ENCODE measurements around the gene KLRC4.
"Not testable (repeated sequence)": the region's sequence is repeated elsewhere in the genome, so short reads cannot be mapped to it uniquely, and the experiment has no call there.

Gene KLRC4

DNA sequence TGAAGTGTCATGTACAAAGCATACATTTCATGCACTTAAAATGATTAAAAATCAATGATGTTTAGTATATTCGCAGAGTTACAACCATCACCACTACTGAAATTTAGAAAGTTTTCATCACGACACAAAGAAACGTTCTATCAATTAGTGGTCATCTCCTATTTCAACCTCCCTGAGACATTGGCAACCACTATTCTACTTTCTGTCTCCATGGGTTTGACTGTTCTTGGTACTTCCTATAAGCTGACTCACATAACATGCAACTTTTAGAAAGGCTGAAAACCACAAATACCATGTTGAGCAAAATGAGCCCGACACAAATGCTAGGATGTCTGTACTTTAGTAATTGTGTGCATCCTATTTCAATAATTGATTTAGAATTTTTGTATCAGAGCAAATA is 21.1 kb upstream of the KLRC4 start:
- H3K4me1 ChIP-seq (ENCODE audit: control insufficient read depth, insufficient read depth, low read length); H3K9ac ChIP-seq (ENCODE audit: low read length); H3K27me3 ChIP-seq (replicated peaks; ENCODE audit: control insufficient read depth, insufficient read depth, low read length); DNase-seq (ENCODE audit: low read depth); H3K36me3 ChIP-seq (ENCODE audit: control insufficient read depth, insufficient read depth, low read length, severe bottlenecking); H3K9me3 ChIP-seq (ENCODE audit: control insufficient read depth, low read length); H3K4me3 ChIP-seq (ENCODE audit: low read length): not testable (repeated sequence)

- H3K4me3 ChIP-seq (ENCODE audit: low read length); H3K9me3 ChIP-seq (ENCODE audit: control insufficient read depth, low read length); H3K27me3 ChIP-seq (replicated peaks; ENCODE audit: control insufficient read depth, insufficient read depth, low read length); H3K9ac ChIP-seq (ENCODE audit: low read length); DNase-seq (ENCODE audit: low read depth); H3K4me1 ChIP-seq (ENCODE audit: control insufficient read depth, insufficient read depth, low read length); H3K36me3 ChIP-seq (ENCODE audit: control insufficient read depth, insufficient read depth, low read length, severe bottlenecking): not testable (repeated sequence)
Measured at GRCh38 chr12:10425938-10426337, 16.4 kb upstream of the KLRC4 start.

GRCh38 chr12:10424260-10424899 is 14.8 kb upstream of the KLRC4 start:
- DNase-seq (ENCODE audit: low read depth), result peak; percentile 15
- not testable (repeated sequence) for H3K9ac ChIP-seq (ENCODE audit: low read length); H3K9me3 ChIP-seq (ENCODE audit: control insufficient read depth, low read length); H3K36me3 ChIP-seq (ENCODE audit: control insufficient read depth, insufficient read depth, low read length, severe bottlenecking); H3K4me1 ChIP-seq (ENCODE audit: control insufficient read depth, insufficient read depth, low read length); H3K4me3 ChIP-seq (ENCODE audit: low read length); H3K27me3 ChIP-seq (replicated peaks; ENCODE audit: control insufficient read depth, insufficient read depth, low read length)

DNA sequence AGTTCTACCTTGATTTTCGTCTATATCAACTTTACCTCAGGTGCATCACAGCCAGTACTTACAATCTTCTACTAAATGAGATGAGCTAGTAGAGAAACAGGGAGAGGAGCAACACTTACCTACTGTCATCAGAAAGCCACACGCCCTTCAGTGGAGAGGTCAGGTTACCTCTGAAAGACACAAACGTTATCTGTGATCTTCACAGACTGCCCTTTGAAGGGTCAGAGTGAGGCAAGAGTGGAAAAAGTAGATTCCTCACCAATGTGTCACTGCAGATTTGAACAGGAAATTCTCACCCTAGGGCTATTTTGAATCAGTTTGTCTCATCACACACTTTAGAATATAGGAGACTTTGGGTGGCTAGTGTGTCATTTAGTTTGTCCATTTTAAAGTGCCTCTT is 12.6 kb upstream of the KLRC4 start:
- not testable (repeated sequence) for H3K4me3 ChIP-seq (ENCODE audit: low read length); H3K27me3 ChIP-seq (replicated peaks; ENCODE audit: control insufficient read depth, insufficient read depth, low read length); DNase-seq (ENCODE audit: low read depth); H3K9me3 ChIP-seq (ENCODE audit: control insufficient read depth, low read length); H3K9ac ChIP-seq (ENCODE audit: low read length); H3K4me1 ChIP-seq (ENCODE audit: control insufficient read depth, insufficient read depth, low read length); H3K36me3 ChIP-seq (ENCODE audit: control insufficient read depth, insufficient read depth, low read length, severe bottlenecking)

GRCh38 chr12:10420334-10420733 is 10.8 kb upstream of the KLRC4 start, which contains the start of gene KLRC3:
Gene KLRC3, minus strand, starts transcription at chr12:10420595. Its CDS starts 45 bp downstream, at chr12:10420550.
- not testable (repeated sequence) for H3K9ac ChIP-seq (ENCODE audit: low read length); DNase-seq (ENCODE audit: low read depth); H3K9me3 ChIP-seq (ENCODE audit: control insufficient read depth, low read length); H3K36me3 ChIP-seq (ENCODE audit: control insufficient read depth, insufficient read depth, low read length, severe bottlenecking); H3K27me3 ChIP-seq (replicated peaks; ENCODE audit: control insufficient read depth, insufficient read depth, low read length); H3K4me3 ChIP-seq (ENCODE audit: low read length); H3K4me1 ChIP-seq (ENCODE audit: control insufficient read depth, insufficient read depth, low read length)

DNA sequence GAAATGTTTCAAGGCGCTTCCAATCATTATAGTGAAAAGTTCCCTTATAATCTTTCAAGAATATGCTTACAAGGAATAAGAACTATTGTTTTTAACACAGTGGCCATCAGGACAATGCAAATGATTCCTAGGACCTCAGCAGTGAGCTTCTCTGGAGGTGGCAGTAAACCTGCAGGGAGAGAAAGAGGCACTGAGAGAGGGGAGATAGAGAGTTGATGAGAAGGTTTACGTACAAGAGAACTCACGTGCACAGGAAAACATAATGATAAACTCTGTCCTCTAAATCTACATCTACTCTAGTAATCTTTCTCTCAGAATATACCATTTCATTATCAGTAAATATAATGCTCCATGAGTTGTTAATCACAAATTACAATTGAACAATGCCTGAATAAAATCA is 715 bp downstream of the KLRC4 start:
- H3K9me3 ChIP-seq (ENCODE audit: control insufficient read depth, low read length), result peaks cover 10% of the 10 kb centered on the region
- no peak overlapping the region for H3K9ac ChIP-seq (ENCODE audit: low read length)
- no peak for DNase-seq (ENCODE audit: low read depth)
- H3K4me3 ChIP-seq (ENCODE audit: low read length), result no peak overlapping the region
- H3K36me3 ChIP-seq (ENCODE audit: control insufficient read depth, insufficient read depth, low read length, severe bottlenecking), result no peaks in the 10 kb centered on the region
- H3K27me3 ChIP-seq (replicated peaks; ENCODE audit: control insufficient read depth, insufficient read depth, low read length), result no peaks in the 10 kb centered on the region
- H3K4me1 ChIP-seq (ENCODE audit: control insufficient read depth, insufficient read depth, low read length), result no peaks in the 10 kb centered on the region

GRCh38 chr12:10406725-10407124 is 2.8 kb downstream of the KLRC4 start:
- Histone ChIP-seq H3K9me3 (ENCODE audit: control insufficient read depth, low read length) (peaks cover 10% of the 10 kb centered on the region), H3K9ac (ENCODE audit: low read length) (no peak overlapping the region), H3K36me3 (ENCODE audit: control insufficient read depth, insufficient read depth, low read length, severe bottlenecking) (no peaks in the 10 kb centered on the region), H3K4me1 (ENCODE audit: control insufficient read depth, insufficient read depth, low read length) (no peaks in the 10 kb centered on the region), H3K27me3 (replicated peaks; ENCODE audit: control insufficient read depth, insufficient read depth, low read length) (no peaks in the 10 kb centered on the region), H3K4me3 (ENCODE audit: low read length) (no peak overlapping the region)
- DNase-seq (ENCODE audit: low read depth), result no peak

DNA sequence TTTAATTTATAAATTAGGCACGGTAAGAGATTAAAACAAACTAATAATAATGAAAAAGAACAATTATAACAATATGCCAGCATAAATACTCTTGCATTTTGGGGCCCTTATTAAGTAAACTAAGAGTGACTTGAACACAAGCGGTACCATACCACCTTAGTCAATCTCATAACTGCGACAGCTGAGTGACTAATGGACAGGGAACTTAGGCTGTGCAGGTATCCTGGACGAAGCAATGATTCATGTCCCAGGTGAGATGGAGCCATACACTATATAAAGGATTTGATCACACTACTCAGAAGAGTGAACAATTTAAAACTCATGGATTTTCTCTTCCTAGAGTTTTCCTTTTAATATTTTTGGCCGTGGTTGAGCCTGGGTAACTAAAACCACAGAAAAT is 4.3 kb downstream of the KLRC4 start:
- peaks cover 10% of the 10 kb centered on the region for H3K9me3 ChIP-seq (ENCODE audit: control insufficient read depth, low read length)
- no peaks in the 10 kb centered on the region for H3K27me3 ChIP-seq (replicated peaks; ENCODE audit: control insufficient read depth, insufficient read depth, low read length)
- DNase-seq (ENCODE audit: low read depth), result no peak
- no peaks in the 10 kb centered on the region for H3K36me3 ChIP-seq (ENCODE audit: control insufficient read depth, insufficient read depth, low read length, severe bottlenecking)
- H3K4me1 ChIP-seq (ENCODE audit: control insufficient read depth, insufficient read depth, low read length), result no peaks in the 10 kb centered on the region
- no peak overlapping the region for H3K4me3 ChIP-seq (ENCODE audit: low read length)
- no peak overlapping the region for H3K9ac ChIP-seq (ENCODE audit: low read length)

- Histone ChIP-seq H3K4me1 (ENCODE audit: control insufficient read depth, insufficient read depth, low read length) (no peaks in the 10 kb centered on the region), H3K36me3 (ENCODE audit: control insufficient read depth, insufficient read depth, low read length, severe bottlenecking) (no peaks in the 10 kb centered on the region), H3K27me3 (replicated peaks; ENCODE audit: control insufficient read depth, insufficient read depth, low read length) (no peaks in the 10 kb centered on the region), H3K4me3 (ENCODE audit: low read length) (no peak overlapping the region), H3K9me3 (ENCODE audit: control insufficient read depth, low read length) (peaks cover 10% of the 10 kb centered on the region), H3K9ac (ENCODE audit: low read length) (no peak overlapping the region)
- no peak for DNase-seq (ENCODE audit: low read depth)
Measured at GRCh38 chr12:10404798-10405197, 4.8 kb downstream of the KLRC4 start.

DNA sequence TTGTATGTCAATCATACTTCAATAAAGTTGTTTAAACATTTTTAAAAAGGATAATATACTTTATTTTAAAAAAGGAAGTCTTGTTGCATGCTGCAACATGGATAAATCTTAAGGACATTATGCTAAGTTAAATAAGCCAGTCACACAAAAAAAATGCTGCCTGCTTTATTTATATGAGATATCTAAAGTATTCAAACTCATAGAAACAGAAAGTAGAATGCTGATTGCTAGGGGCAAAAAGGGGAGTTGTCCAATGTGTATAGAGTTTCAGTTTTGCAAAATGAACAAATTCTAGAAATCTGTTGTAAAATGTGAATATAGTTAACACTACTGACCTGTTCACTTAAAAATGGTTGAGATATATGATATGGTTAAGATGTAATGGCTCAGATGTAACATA is 8.7 kb downstream of the KLRC4 start:
- Histone ChIP-seq H3K4me1 (ENCODE audit: control insufficient read depth, insufficient read depth, low read length) (no peaks in the 10 kb centered on the region), H3K27me3 (replicated peaks; ENCODE audit: control insufficient read depth, insufficient read depth, low read length) (no peaks in the 10 kb centered on the region), H3K9ac (ENCODE audit: low read length) (no peak overlapping the region), H3K4me3 (ENCODE audit: low read length) (no peak overlapping the region), H3K36me3 (ENCODE audit: control insufficient read depth, insufficient read depth, low read length, severe bottlenecking) (no peaks in the 10 kb centered on the region), H3K9me3 (ENCODE audit: control insufficient read depth, low read length) (peaks cover 10% of the 10 kb centered on the region)
- peak; percentile 58 for DNase-seq (ENCODE audit: low read depth)

DNA sequence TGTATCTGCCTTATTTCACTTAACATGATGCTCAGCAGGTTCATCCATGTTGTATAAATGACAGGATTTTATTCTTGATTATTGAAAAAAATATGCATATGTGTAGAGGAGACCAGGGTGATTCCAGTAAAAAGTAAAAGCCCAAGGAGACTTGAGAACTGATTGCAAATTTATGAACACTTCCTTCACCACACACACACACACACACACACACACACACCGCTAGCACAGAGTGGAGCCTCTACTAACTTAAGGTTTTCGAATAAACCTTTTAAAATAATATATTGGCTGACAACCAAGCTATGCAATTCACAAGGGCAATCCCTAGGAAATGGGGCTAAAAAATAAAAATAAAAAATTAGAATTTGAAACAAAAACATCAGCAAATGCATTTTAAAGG is 11.4 kb downstream of the KLRC4 start:
- Histone ChIP-seq H3K9me3 (ENCODE audit: control insufficient read depth, low read length) (no peaks in the 10 kb centered on the region), H3K36me3 (ENCODE audit: control insufficient read depth, insufficient read depth, low read length, severe bottlenecking) (no peaks in the 10 kb centered on the region), H3K4me3 (ENCODE audit: low read length) (no peak overlapping the region), H3K4me1 (ENCODE audit: control insufficient read depth, insufficient read depth, low read length) (peaks cover 8% of the 10 kb centered on the region), H3K9ac (ENCODE audit: low read length) (no peak overlapping the region), H3K27me3 (replicated peaks; ENCODE audit: control insufficient read depth, insufficient read depth, low read length) (no peaks in the 10 kb centered on the region)
- DNase-seq (ENCODE audit: low read depth), result no peak

- Histone ChIP-seq H3K4me1 (ENCODE audit: control insufficient read depth, insufficient read depth, low read length) (peaks cover 16% of the 10 kb centered on the region), H3K27me3 (replicated peaks; ENCODE audit: control insufficient read depth, insufficient read depth, low read length) (no peaks in the 10 kb centered on the region), H3K9me3 (ENCODE audit: control insufficient read depth, low read length) (no peaks in the 10 kb centered on the region), H3K9ac (ENCODE audit: low read length) (no peak overlapping the region), H3K4me3 (ENCODE audit: low read length) (no peak overlapping the region), H3K36me3 (ENCODE audit: control insufficient read depth, insufficient read depth, low read length, severe bottlenecking) (no peaks in the 10 kb centered on the region)
- DNase-seq (ENCODE audit: low read depth), result no peak
Measured at GRCh38 chr12:10397296-10397695, 12.3 kb downstream of the KLRC4 start.
